GM18867 (cell line): ENCODE measurements around the gene MXRA5.
A peak's percentile ranks its signal among the peaks of the same experiment; 100 is the strongest.
"Not testable (repeated sequence)": the region's sequence is repeated elsewhere in the genome, so short reads cannot be mapped to it uniquely, and the experiment has no call there.

Experiments
- ATAC-seq: cut with Tn5 transposase; IDR thresholded peaks from one replicate; pipeline ENCODE4 v1.9.1; 2021; ENCODE audit warnings: mild to moderate bottlenecking, moderate library complexity; ENCODE audit not compliant: unreplicated experiment

MXRA5 gene

GRCh38 chrX:3326681-3327080, 19.8 kb downstream of the MXRA5 start:
- no peak for ATAC-seq

- ATAC-seq = no peak
Measured at GRCh38 chrX:3320471-3321046, 25.9 kb downstream of the MXRA5 start.

GRCh38 chrX:3317191-3317718, 29.2 kb downstream of the MXRA5 start:
- ATAC-seq = no peak

GRCh38 chrX:3312109-3312508, 34.3 kb downstream of the MXRA5 start:
- ATAC-seq = no peak

GRCh38 chrX:3307881-3308280, 38.6 kb downstream of the MXRA5 start:
- no peak for ATAC-seq

- ATAC-seq = no peak
Measured at GRCh38 chrX:3299636-3300035, 46.8 kb downstream of the MXRA5 start.

- peak; percentile 44 for ATAC-seq
Measured at GRCh38 chrX:3295731-3296130, 50.7 kb downstream of the MXRA5 start.

GRCh38 chrX:3293251-3293650, 53.2 kb downstream of the MXRA5 start:
- ATAC-seq = no peak

GRCh38 chrX:3290561-3290960, 55.9 kb downstream of the MXRA5 start:
- no peak for ATAC-seq

- no peak for ATAC-seq
Measured at GRCh38 chrX:3286196-3286945, 60.1 kb downstream of the MXRA5 start.

GRCh38 chrX:3280706-3281105, 65.7 kb downstream of the MXRA5 start:
- no peak for ATAC-seq

- ATAC-seq = not testable (repeated sequence)
Measured at GRCh38 chrX:3273668-3274067, 72.8 kb downstream of the MXRA5 start.

GRCh38 chrX:3271834-3272186, 74.6 kb downstream of the MXRA5 start:
- ATAC-seq = no peak

- no peak for ATAC-seq
Measured at GRCh38 chrX:3271183-3271833, 75.1 kb downstream of the MXRA5 start.

GRCh38 chrX:3268829-3269228, 77.6 kb downstream of the MXRA5 start:
- no peak for ATAC-seq

GRCh38 chrX:3263681-3264126, 82.7 kb downstream of the MXRA5 start:
- ATAC-seq = no peak

GRCh38 chrX:3262901-3263300, 83.6 kb downstream of the MXRA5 start:
- ATAC-seq = no peak
